ENCODE results near the gene LAG3.

LAG3 gene

GRCh38 chr12:6782119-6782518, 9.8 kb downstream of the LAG3 start:
- no peak for TF ChIP-seq CTCF (IDR thresholded peaks at IDR 0.05; ENCODE audit: insufficient read depth, low read depth, low read length, missing control alignments)
- no peak for DNase-seq (ENCODE audit: low read depth)
- H3K4me3 ChIP-seq (ENCODE audit: low read depth, low read length), result no peak overlapping the region

GRCh38 chr12:6782850-6783566, 10.7 kb downstream of the LAG3 start:
- no peak overlapping the region for H3K4me3 ChIP-seq (ENCODE audit: low read depth, low read length)
- no peak for DNase-seq (ENCODE audit: low read depth)
- no peak for TF ChIP-seq CTCF (IDR thresholded peaks at IDR 0.05; ENCODE audit: insufficient read depth, low read depth, low read length, missing control alignments)

GRCh38 chr12:6783828-6784227, 11.5 kb downstream of the LAG3 start:
- no peak overlapping the region for H3K4me3 ChIP-seq (ENCODE audit: low read depth, low read length)
- no peak for DNase-seq (ENCODE audit: low read depth)
- TF ChIP-seq CTCF (IDR thresholded peaks at IDR 0.05; ENCODE audit: insufficient read depth, low read depth, low read length, missing control alignments), result no peak

- TF ChIP-seq CTCF (IDR thresholded peaks at IDR 0.05; ENCODE audit: insufficient read depth, low read depth, low read length, missing control alignments), result no peak
- H3K4me3 ChIP-seq (ENCODE audit: low read depth, low read length), result no peak overlapping the region
- no peak for DNase-seq (ENCODE audit: low read depth)
These were observed 12.0 kb downstream of the LAG3 start for GRCh38 chr12:6784296-6784695.

GRCh38 chr12:6784761-6785160, 12.4 kb downstream of the LAG3 start:
- no peak for DNase-seq (ENCODE audit: low read depth)
- no peak overlapping the region for H3K4me3 ChIP-seq (ENCODE audit: low read depth, low read length)
- no peak for TF ChIP-seq CTCF (IDR thresholded peaks at IDR 0.05; ENCODE audit: insufficient read depth, low read depth, low read length, missing control alignments)

- TF ChIP-seq CTCF (IDR thresholded peaks at IDR 0.05; ENCODE audit: insufficient read depth, low read depth, low read length, missing control alignments), result no peak
- no peak for DNase-seq (ENCODE audit: low read depth)
- no peak overlapping the region for H3K4me3 ChIP-seq (ENCODE audit: low read depth, low read length)
These were observed 14.2 kb downstream of the LAG3 start for GRCh38 chr12:6786416-6787094.

Data from GM12865 (cell line).